HepG2 (cell line): ENCODE data around the gene KMT5C. TPM values are rescaled to one million over a fixed set of nuclear protein-coding genes. Genes with fewer than 3 reads are reported as not detected.

ENCODE experiments used
- MAZ ChIP-seq, 2 experiments: sonication (generic) in 1 of 2; formaldehyde crosslinking in 1 of 2; IDR thresholded peaks; 2 replicates each; pipeline versions ENCODE4 v1.5.0 to v1.6.1; 2012 to 2020; ENCODE audit warnings: low read depth in 2 of 2, mild to moderate bottlenecking in 2 of 2, borderline replicate concordance in 1 of 2, improper control_type of control experiment in 1 of 2, low read length in 1 of 2, missing genetic modification reagents in 1 of 2, moderate library complexity in 1 of 2
- MYC ChIP-seq: sonication (generic); formaldehyde crosslinking; IDR thresholded peaks from 2 replicates; pipeline ENCODE4 v1.9.0; 2021; ENCODE audit warnings: missing genetic modification reagents, borderline replicate concordance
- NFE2 ChIP-seq: sonication (generic); formaldehyde crosslinking; IDR thresholded peaks from 2 replicates; pipeline ENCODE4 v1.4.0; 2020; ENCODE audit warnings: missing genetic modification reagents
- NFKB2 ChIP-seq: sonication (generic); formaldehyde crosslinking; IDR thresholded peaks from 2 replicates; pipeline ENCODE4 v1.4.0; 2020; ENCODE audit warnings: missing genetic modification reagents, borderline replicate concordance
- RAD51 ChIP-seq: fragments of 450-650 bp; IDR thresholded peaks from 2 replicates; pipeline ENCODE4 v1.6.1; 2016; ENCODE audit warnings: borderline replicate concordance
- TEAD3 ChIP-seq: optimal IDR thresholded peaks from 2 replicates; pipeline ENCODE3; 2016; ENCODE audit warnings: borderline replicate concordance
- ZNF343 ChIP-seq: sonication (generic); formaldehyde crosslinking; IDR thresholded peaks from 2 replicates; pipeline ENCODE4 v1.4.0; 2020; ENCODE audit warnings: mild to moderate bottlenecking, missing genetic modification reagents
- ZNF354B ChIP-seq: sonication (generic); formaldehyde crosslinking; IDR thresholded peaks from 2 replicates; pipeline ENCODE4 v1.8.0; 2022; ENCODE audit warnings: mild to moderate bottlenecking, missing genetic modification reagents
- ZNF501 ChIP-seq: sonication (generic); formaldehyde crosslinking; IDR thresholded peaks from 2 replicates; pipeline ENCODE4 v1.5.1; 2020; ENCODE audit warnings: mild to moderate bottlenecking, moderate library complexity, missing genetic modification reagents
- ZNF549 ChIP-seq: sonication (generic); formaldehyde crosslinking; IDR thresholded peaks from 2 replicates; pipeline ENCODE4 v1.5.0; 2020; ENCODE audit warnings: missing genetic modification reagents
- polyA plus RNA-seq, 8 experiments: library from polyadenylated mRNA; depleted of rRNA in 3 of 8; stranded (reverse) in 7 of 8; unstranded in 1 of 8; fragments of >200 nt; fragmentation: Illumina TruSeq in 4 of 8; extraction: Trizol in 4 of 8; gene quantifications; 2 replicates each; pipeline versions ENCODE4 v1.2.1 to v1.2.3, GENCODE V29; 2011 to 2016; ENCODE audit warnings: low read depth in 4 of 8, missing spikeins in 1 of 8, mixed read lengths in 1 of 8; ENCODE audit not compliant: insufficient read depth in 1 of 8
- total RNA-seq, 5 experiments: library from RNA; depleted of rRNA; stranded (reverse); fragments of >200 nt; fragmentation: Illumina TruSeq; extraction: Trizol; gene quantifications; 2 replicates each; pipeline ENCODE4 v1.2.3, GENCODE V29; 2016; ENCODE audit warnings: low read depth in 1 of 5
- TF ChIP-seq, protein P1 (sequence below): sonication (generic); formaldehyde crosslinking; IDR thresholded peaks from 2 replicates; pipeline ENCODE4 v1.4.0; 2020; ENCODE audit warnings: missing genetic modification reagents
- TF ChIP-seq, protein P2 (sequence below): IDR thresholded peaks from 2 replicates; pipeline ENCODE4 v1.6.1; 2018; ENCODE audit warnings: missing genetic modification reagents, mild to moderate bottlenecking, missing compliant biosample characterization
- TF ChIP-seq, protein P3 (sequence below): sonication (generic); formaldehyde crosslinking; IDR thresholded peaks from 2 replicates; pipeline ENCODE4 v1.5.1; 2020; ENCODE audit warnings: mild to moderate bottlenecking, missing genetic modification reagents, moderate library complexity
- TF ChIP-seq, protein P4 (sequence below): sonication (generic); IDR thresholded peaks from 2 replicates; pipeline ENCODE4 v1.6.1; 2016; ENCODE audit warnings: low read depth, borderline replicate concordance

KMT5C gene
- total and polyA plus RNA-seq, 2 of the 13 experiments (the other 11 are each of a cell fraction or from before 2014, with no cell fraction given) = 5.5 to 9.0 TPM

DNA sequence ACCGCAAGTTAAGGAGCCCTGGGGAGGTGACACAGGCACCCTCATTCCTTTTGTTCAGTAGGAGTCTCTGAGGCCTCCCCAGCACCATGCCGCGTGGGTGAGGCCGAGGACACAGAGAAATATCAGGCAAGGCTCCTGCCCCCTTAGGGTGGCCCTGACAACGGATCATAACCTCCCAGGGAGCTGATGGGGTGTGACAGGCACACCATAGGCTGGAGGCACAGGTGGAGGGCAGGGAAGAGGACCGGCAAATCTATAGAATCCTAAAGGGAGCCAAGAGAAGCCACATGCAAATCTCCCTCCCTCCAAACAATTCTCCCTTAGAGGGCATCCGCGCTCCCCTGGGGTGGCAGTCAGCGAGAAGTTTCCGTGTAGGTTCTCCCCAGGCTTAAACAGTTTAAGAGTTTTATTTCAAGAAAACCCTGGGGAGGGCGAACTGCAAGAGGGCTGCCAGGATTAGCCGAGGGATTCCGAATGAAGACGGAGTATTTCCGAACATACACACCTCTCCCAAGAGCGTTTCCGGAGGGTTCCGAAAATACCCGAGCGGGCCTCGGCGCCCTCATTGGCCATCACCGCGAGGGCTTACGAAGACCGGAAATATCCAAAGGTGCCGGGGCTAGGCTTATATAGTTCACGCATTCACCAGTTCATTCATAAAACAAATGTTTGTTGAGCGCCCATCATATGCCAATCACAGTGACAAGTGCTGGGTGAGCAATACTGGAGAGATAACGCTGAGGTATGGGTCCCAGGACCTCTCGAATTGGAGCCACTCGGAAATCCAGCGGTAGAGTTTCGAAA is 45.4 kb downstream of the KMT5C start (continued):
- TF ChIP-seq, protein P1, sequence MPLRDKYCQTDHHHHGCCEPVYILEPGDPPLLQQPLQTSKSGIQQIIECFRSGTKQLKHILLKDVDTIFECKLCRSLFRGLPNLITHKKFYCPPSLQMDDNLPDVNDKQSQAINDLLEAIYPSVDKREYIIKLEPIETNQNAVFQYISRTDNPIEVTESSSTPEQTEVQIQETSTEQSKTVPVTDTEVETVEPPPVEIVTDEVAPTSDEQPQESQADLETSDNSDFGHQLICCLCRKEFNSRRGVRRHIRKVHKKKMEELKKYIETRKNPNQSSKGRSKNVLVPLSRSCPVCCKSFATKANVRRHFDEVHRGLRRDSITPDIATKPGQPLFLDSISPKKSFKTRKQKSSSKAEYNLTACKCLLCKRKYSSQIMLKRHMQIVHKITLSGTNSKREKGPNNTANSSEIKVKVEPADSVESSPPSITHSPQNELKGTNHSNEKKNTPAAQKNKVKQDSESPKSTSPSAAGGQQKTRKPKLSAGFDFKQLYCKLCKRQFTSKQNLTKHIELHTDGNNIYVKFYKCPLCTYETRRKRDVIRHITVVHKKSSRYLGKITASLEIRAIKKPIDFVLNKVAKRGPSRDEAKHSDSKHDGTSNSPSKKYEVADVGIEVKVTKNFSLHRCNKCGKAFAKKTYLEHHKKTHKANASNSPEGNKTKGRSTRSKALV = 0 out of 2 replicates have a peak, but pooled peaks have one; percentile 40
- TF ChIP-seq NFKB2 (CRISPR knock-in tag) (no peak), ZNF354B (CRISPR knock-in tag) (no peak), NFE2 (CRISPR knock-in tag) (no peak), ZNF501 (CRISPR knock-in tag) (peak; percentile 68; the same call in 1 of the 2 replicates), ZNF343 (CRISPR knock-in tag) (no peak), ZNF549 (CRISPR knock-in tag) (no peak), RAD51 (no peak), TEAD3 (no peak), MAZ (IDR thresholded peaks at IDR 0.05; ENCODE audit: borderline replicate concordance, low read depth, low read length) (no peak), MAZ (CRISPR knock-in tag; IDR thresholded peaks at IDR 0.05; ENCODE audit: low read depth) (no peak), MYC (CRISPR knock-in tag) (peak; percentile 68; the same call in 1 of the 2 replicates)
- TF ChIP-seq, protein P2, sequence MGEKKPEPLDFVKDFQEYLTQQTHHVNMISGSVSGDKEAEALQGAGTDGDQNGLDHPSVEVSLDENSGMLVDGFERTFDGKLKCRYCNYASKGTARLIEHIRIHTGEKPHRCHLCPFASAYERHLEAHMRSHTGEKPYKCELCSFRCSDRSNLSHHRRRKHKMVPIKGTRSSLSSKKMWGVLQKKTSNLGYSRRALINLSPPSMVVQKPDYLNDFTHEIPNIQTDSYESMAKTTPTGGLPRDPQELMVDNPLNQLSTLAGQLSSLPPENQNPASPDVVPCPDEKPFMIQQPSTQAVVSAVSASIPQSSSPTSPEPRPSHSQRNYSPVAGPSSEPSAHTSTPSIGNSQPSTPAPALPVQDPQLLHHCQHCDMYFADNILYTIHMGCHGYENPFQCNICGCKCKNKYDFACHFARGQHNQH = peak; percentile 13; the same call in 1 of the 2 replicates
- TF ChIP-seq, protein P3, sequence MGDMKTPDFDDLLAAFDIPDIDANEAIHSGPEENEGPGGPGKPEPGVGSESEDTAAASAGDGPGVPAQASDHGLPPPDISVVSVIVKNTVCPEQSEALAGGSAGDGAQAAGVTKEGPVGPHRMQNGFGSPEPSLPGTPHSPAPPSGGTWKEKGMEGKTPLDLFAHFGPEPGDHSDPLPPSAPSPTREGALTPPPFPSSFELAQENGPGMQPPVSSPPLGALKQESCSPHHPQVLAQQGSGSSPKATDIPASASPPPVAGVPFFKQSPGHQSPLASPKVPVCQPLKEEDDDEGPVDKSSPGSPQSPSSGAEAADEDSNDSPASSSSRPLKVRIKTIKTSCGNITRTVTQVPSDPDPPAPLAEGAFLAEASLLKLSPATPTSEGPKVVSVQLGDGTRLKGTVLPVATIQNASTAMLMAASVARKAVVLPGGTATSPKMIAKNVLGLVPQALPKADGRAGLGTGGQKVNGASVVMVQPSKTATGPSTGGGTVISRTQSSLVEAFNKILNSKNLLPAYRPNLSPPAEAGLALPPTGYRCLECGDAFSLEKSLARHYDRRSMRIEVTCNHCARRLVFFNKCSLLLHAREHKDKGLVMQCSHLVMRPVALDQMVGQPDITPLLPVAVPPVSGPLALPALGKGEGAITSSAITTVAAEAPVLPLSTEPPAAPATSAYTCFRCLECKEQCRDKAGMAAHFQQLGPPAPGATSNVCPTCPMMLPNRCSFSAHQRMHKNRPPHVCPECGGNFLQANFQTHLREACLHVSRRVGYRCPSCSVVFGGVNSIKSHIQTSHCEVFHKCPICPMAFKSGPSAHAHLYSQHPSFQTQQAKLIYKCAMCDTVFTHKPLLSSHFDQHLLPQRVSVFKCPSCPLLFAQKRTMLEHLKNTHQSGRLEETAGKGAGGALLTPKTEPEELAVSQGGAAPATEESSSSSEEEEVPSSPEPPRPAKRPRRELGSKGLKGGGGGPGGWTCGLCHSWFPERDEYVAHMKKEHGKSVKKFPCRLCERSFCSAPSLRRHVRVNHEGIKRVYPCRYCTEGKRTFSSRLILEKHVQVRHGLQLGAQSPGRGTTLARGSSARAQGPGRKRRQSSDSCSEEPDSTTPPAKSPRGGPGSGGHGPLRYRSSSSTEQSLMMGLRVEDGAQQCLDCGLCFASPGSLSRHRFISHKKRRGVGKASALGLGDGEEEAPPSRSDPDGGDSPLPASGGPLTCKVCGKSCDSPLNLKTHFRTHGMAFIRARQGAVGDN (CRISPR knock-in tag) = peak; percentile 75
- TF ChIP-seq, protein P4, sequence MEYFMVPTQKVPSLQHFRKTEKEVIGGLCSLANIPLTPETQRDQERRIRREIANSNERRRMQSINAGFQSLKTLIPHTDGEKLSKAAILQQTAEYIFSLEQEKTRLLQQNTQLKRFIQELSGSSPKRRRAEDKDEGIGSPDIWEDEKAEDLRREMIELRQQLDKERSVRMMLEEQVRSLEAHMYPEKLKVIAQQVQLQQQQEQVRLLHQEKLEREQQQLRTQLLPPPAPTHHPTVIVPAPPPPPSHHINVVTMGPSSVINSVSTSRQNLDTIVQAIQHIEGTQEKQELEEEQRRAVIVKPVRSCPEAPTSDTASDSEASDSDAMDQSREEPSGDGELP = no peak
